ENCODE measurements around the gene AKAP13.

DNA sequence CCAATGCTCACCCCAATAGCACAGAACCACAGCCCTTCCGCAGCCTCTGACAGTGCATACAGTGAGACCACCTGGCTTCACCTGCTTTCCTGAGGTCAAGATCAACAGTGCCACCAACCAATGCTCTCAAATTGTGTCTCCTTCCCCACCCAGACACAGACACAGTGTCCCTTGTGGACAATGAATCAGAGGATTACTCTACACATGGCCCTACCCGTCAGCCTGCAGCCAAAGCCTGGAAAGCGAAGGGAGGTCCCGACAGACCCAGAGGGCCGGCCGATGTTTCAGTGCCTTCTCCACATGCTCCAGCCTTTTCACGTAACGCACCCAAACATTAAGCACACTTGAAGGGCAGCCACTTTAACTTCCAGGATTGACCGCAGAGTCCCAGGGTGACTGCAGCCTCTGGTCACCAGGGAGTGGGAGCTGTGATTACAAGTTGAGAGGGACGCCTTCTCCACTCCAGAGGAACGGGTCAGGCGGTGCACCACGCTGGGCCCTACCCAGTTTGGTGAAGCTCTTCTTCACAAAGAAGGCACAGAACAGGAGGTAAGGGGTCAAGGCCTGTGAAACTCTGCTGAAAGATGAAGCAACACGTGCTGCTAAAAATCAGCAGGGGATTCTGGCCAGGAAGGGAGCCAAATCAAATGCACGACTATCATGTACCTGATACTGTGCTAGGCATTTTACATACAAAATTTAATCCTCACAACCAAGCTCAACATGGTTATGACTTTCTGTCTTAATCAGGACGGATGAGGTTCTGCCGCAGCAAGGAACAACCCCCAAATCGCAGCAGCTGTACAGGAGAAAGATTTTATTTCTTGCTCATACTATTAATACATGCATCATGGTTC, 397.1 kb downstream of the AKAP13 start:
- TF ChIP-seq, protein P1, sequence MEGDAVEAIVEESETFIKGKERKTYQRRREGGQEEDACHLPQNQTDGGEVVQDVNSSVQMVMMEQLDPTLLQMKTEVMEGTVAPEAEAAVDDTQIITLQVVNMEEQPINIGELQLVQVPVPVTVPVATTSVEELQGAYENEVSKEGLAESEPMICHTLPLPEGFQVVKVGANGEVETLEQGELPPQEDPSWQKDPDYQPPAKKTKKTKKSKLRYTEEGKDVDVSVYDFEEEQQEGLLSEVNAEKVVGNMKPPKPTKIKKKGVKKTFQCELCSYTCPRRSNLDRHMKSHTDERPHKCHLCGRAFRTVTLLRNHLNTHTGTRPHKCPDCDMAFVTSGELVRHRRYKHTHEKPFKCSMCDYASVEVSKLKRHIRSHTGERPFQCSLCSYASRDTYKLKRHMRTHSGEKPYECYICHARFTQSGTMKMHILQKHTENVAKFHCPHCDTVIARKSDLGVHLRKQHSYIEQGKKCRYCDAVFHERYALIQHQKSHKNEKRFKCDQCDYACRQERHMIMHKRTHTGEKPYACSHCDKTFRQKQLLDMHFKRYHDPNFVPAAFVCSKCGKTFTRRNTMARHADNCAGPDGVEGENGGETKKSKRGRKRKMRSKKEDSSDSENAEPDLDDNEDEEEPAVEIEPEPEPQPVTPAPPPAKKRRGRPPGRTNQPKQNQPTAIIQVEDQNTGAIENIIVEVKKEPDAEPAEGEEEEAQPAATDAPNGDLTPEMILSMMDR (IDR thresholded peaks at IDR 0.05) = no peak
- TF ChIP-seq POLR2A (IDR thresholded peaks at IDR 0.05) = no peak

Measured in breast epithelium (tissue), 3 donors.